ENCODE data around the gene MAST2. TPM values are rescaled to one million over a fixed set of nuclear protein-coding genes. Genes with fewer than 3 reads are reported as not detected.
A peak's percentile ranks its signal among the peaks of the same experiment; 100 is the strongest.

The MAST2 gene
- total RNA-seq, 3 donors from 2014 or later: 90.0 to 158 (median 100.0) TPM

DNA sequence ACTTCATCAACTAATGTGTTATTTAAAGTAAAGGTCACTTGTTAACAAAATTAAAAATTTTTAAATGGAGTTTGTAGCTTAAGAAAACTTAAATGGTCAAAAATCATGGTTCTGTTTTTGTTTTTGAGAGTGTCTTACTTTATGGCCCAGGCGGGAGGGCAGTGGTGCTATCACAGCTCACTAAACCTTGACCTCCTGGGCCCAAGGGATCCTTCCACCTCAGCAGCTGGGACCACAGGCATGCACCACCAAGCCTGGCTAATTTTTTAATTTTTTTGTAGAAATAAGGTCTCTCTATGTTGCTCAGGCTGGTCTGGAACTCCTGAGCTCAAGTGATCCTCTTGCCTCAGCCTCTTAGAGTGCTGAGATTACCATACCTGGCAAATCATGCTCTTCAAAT is 111.4 kb downstream of the MAST2 start:
- intact Hi-C loops (cut with DNase I, micrococcal nuclease): loop anchor here in 1 of 2 donors (5.0 kb wide), 1 partner anchor 62 kb away; no protein-coding TSS in a partner anchor
- no peaks in the 10 kb centered on the region for H3K36me3 ChIP-seq (ENCODE audit: low read depth)
- no peak for DNase-seq
- H3K4me3 ChIP-seq: no peak overlapping the region
- no peaks in the 10 kb centered on the region for H3K4me1 ChIP-seq (ENCODE audit: low read depth)
- TF ChIP-seq, protein P1, sequence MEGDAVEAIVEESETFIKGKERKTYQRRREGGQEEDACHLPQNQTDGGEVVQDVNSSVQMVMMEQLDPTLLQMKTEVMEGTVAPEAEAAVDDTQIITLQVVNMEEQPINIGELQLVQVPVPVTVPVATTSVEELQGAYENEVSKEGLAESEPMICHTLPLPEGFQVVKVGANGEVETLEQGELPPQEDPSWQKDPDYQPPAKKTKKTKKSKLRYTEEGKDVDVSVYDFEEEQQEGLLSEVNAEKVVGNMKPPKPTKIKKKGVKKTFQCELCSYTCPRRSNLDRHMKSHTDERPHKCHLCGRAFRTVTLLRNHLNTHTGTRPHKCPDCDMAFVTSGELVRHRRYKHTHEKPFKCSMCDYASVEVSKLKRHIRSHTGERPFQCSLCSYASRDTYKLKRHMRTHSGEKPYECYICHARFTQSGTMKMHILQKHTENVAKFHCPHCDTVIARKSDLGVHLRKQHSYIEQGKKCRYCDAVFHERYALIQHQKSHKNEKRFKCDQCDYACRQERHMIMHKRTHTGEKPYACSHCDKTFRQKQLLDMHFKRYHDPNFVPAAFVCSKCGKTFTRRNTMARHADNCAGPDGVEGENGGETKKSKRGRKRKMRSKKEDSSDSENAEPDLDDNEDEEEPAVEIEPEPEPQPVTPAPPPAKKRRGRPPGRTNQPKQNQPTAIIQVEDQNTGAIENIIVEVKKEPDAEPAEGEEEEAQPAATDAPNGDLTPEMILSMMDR (IDR thresholded peaks at IDR 0.05): no peak
- no peaks in the 10 kb centered on the region for H3K9me3 ChIP-seq
- ATAC-seq: no peak

DNA sequence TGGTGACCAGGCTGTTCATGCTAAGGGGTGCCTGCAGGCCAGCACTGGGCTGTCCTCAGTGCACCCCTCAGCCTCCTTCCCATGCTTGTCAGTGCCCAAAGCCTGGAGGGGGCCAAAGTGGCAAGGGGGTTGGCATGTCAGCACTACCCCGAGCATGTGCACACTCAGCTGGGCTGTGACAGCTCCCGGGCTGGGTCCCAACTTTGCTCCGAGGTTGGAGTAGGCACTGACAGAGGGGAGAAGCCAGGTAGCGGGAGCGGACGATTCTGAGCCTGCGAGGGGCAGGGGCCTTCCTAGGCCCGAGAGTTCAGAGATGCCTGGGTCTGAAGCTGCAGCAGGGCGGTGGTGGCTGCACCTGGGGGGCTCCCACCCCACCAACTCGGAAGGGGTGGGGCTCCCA is 119.0 kb downstream of the MAST2 start:
- H3K4me3 ChIP-seq: no peak overlapping the region
- DNase-seq (no peak), ATAC-seq (no peak)
- TF ChIP-seq, protein P1 (IDR thresholded peaks at IDR 0.05): no peak
- intact Hi-C loops (cut with DNase I, micrococcal nuclease): no loop called here
- H3K4me1 ChIP-seq (ENCODE audit: low read depth): peaks cover 7% of the 10 kb centered on the region
- no peaks in the 10 kb centered on the region for H3K36me3 ChIP-seq (ENCODE audit: low read depth)
- H3K9me3 ChIP-seq: no peaks in the 10 kb centered on the region

- Histone ChIP-seq H3K4me1 (ENCODE audit: low read depth) (peaks cover 7% of the 10 kb centered on the region), H3K4me3 (no peak overlapping the region), H3K9me3 (no peaks in the 10 kb centered on the region), H3K36me3 (ENCODE audit: low read depth) (no peaks in the 10 kb centered on the region)
- DNase-seq (no peak), ATAC-seq (peak; percentile 11)
- intact Hi-C loops (cut with DNase I, micrococcal nuclease): no loop called here
- TF ChIP-seq, protein P1 (IDR thresholded peaks at IDR 0.05): no peak
Measured at GRCh38 chr1:45922813-45923212, 119.4 kb downstream of the MAST2 start.

DNA sequence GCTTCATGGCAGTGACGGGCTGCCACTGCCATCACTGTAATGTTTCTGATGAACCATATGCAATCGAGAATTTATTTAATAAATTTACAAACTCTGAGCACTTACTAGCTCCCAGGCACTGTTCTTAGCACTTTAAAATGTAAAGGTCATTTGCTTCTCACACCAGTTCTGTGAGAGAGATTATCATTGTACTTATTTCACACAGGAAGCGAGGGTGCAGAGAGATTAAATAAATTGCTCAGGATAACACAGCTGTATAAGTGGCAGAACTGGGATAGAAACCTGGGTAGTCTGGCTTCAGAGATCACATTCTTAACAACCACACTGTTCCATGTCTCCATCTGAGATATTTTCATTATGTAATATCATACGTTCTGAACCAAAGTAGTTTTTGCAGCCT is 119.9 kb downstream of the MAST2 start:
- no peak overlapping the region for H3K4me3 ChIP-seq
- DNase-seq (no peak), ATAC-seq (no peak)
- intact Hi-C loops (cut with DNase I, micrococcal nuclease): no loop called here
- TF ChIP-seq, protein P1 (IDR thresholded peaks at IDR 0.05): no peak
- H3K36me3 ChIP-seq (ENCODE audit: low read depth): no peaks in the 10 kb centered on the region
- H3K9me3 ChIP-seq: no peaks in the 10 kb centered on the region
- H3K4me1 ChIP-seq (ENCODE audit: low read depth): peaks cover 7% of the 10 kb centered on the region

GRCh38 chr1:45924736-45925135 is 121.3 kb downstream of the MAST2 start:
- TF ChIP-seq, protein P1 (IDR thresholded peaks at IDR 0.05): no peak
- DNase-seq (no peak), ATAC-seq (peak; percentile 80)

GRCh38 chr1:45925728-45926287 is 122.4 kb downstream of the MAST2 start:
- Histone ChIP-seq H3K36me3 (ENCODE audit: low read depth) (no peaks in the 10 kb centered on the region), H3K4me3 (no peak overlapping the region), H3K9me3 (no peaks in the 10 kb centered on the region), H3K4me1 (ENCODE audit: low read depth) (peaks cover 7% of the 10 kb centered on the region)
- DNase-seq (no peak), ATAC-seq (no peak)
- TF ChIP-seq, protein P1 (IDR thresholded peaks at IDR 0.05): no peak
- intact Hi-C loops (cut with DNase I, micrococcal nuclease): no loop called here

More at GRCh38 chr1:45924736-45925135, 121.3 kb downstream of the MAST2 start:
- H3K4me1 ChIP-seq (ENCODE audit: low read depth): peaks cover 7% of the 10 kb centered on the region
- no peaks in the 10 kb centered on the region for H3K9me3 ChIP-seq
- no peaks in the 10 kb centered on the region for H3K36me3 ChIP-seq (ENCODE audit: low read depth)
- intact Hi-C loops (cut with DNase I, micrococcal nuclease): no loop called here
- no peak overlapping the region for H3K4me3 ChIP-seq
